HepG2 (cell line): ENCODE measurements around the gene KAZN. TPM values are rescaled to one million over a fixed set of nuclear protein-coding genes. Genes with fewer than 3 reads are reported as not detected.

ENCODE experiments used
- ATAC-seq: fragments of 200-7000 bp; cut with Tn5 transposase; 3 replicates; pipeline ENCODE4 v1.9.1; 2020; ENCODE audit warnings: mild to moderate bottlenecking, moderate library complexity
- BruUV-seq: library from RNA; stranded (reverse); fragments of 400-500 nt; replicated peaks from 2 replicates; lab custom pipeline; 2021; lab: Mats Ljungman, UMichigan
- CTCF ChIA-PET: fragments of 300-600 bp; formaldehyde crosslinking; extraction: SDS; loops from one replicate; lab custom pipeline; 2021; ENCODE audit warnings: low total read pairs, inconsistent platforms, low intra/inter-chr PET ratio; lab: Yijun Ruan, JAX
- POLR2A ChIA-PET: fragments of 350-600 bp; sonication (Branson Sonifier 250); formaldehyde crosslinking; loops from one replicate; lab custom pipeline; 2020; ENCODE audit warnings: antibody characterized with exemption, inconsistent platforms; lab: Yijun Ruan, JAX
- DNase-seq: peaks from one replicate; pipeline ENCODE4 v3.0.0-alpha.2; 2015; ENCODE audit warnings: low spot score
- FAIRE-seq: peaks from 3 replicates; lab custom pipeline; 2011; peaks lifted over from hg19 to GRCh38; lab: Jason Lieb, UNC
- H2AFZ ChIP-seq: one replicate; pipeline ENCODE4 v1.6.1; 2011; ENCODE audit warnings: low read length, inconsistent platforms
- H3K27ac ChIP-seq: fragments of 300-600 bp; 3 replicates; pipeline ENCODE4 v1.8.0; 2011; ENCODE audit warnings: mixed run types, mild to moderate bottlenecking, mixed read lengths, low read length, inconsistent platforms; ENCODE audit not compliant: insufficient read depth; ENCODE audit errors: extremely low read length
- H3K27me3 ChIP-seq, 2 experiments: fragments of 200-600 bp in 1 of 2; 2 replicates in 1 of 2; 3 replicates in 1 of 2; pipeline versions ENCODE4 v1.6.0 to v1.8.0; 2011; ENCODE audit warnings: low read length in 2 of 2, mild to moderate bottlenecking in 2 of 2, moderate library complexity in 2 of 2, inconsistent platforms in 1 of 2; ENCODE audit not compliant: insufficient read depth in 2 of 2, control insufficient read depth in 1 of 2
- H3K36me3 ChIP-seq, 2 experiments: fragments of 200-600 bp in 1 of 2; replicated peaks in 1 of 2; 2 replicates in 1 of 2; 3 replicates in 1 of 2; pipeline versions ENCODE4 v1.5.1 to v1.8.0; 2011; ENCODE audit warnings: low read length in 2 of 2, inconsistent platforms in 1 of 2; ENCODE audit not compliant: insufficient read depth in 2 of 2, control insufficient read depth in 1 of 2
- H3K4me1 ChIP-seq: 2 replicates; pipeline ENCODE4 v1.5.1; 2012; ENCODE audit warnings: low read length, inconsistent platforms; ENCODE audit not compliant: insufficient read depth
- H3K4me2 ChIP-seq: 2 replicates; pipeline ENCODE4 v1.6.0; 2011; ENCODE audit warnings: low read depth, low read length, inconsistent platforms
- H3K4me3 ChIP-seq, 3 experiments: fragments of 200-600 bp in 1 of 3; sonication (generic), shearing (Covaris generic) in 1 of 3; replicated peaks in 1 of 3; 2 replicates each; pipeline ENCODE4 v1.5.1; 2011 to 2016; ENCODE audit warnings: low read length in 3 of 3, inconsistent platforms in 2 of 3, low read depth in 2 of 3, mild to moderate bottlenecking in 2 of 3, control low read depth in 1 of 3, mixed read lengths in 1 of 3; ENCODE audit not compliant: insufficient read depth in 1 of 3
- H3K79me2 ChIP-seq: one replicate; pipeline ENCODE4 v1.6.1; 2011; ENCODE audit warnings: low read length, inconsistent platforms; ENCODE audit not compliant: insufficient read depth
- H3K9ac ChIP-seq: 2 replicates; pipeline ENCODE4 v1.6.0; 2011; ENCODE audit warnings: mild to moderate bottlenecking, low read depth, low read length, inconsistent platforms; ENCODE audit not compliant: insufficient read depth
- H3K9me3 ChIP-seq: 2 replicates; pipeline ENCODE4 v1.5.1; 2012; ENCODE audit warnings: mild to moderate bottlenecking, low read length
- H4K20me1 ChIP-seq: 2 replicates; pipeline ENCODE4 v1.6.0; 2011; ENCODE audit warnings: inconsistent platforms, mild to moderate bottlenecking, low read length, moderate library complexity; ENCODE audit not compliant: insufficient read depth
- ATAD3A ChIP-seq: sonication (generic); formaldehyde crosslinking; IDR thresholded peaks from 2 replicates; pipeline ENCODE4 v1.4.0; 2020; ENCODE audit warnings: missing genetic modification reagents
- DPF2 ChIP-seq: sonication (generic); formaldehyde crosslinking; IDR thresholded peaks from 2 replicates; pipeline ENCODE4 v1.4.0; 2020; ENCODE audit warnings: mild to moderate bottlenecking, low read depth, missing genetic modification reagents, borderline replicate concordance
- ELF3 ChIP-seq: IDR thresholded peaks from 2 replicates; pipeline ENCODE4 v1.6.1; 2016; ENCODE audit warnings: missing genetic modification reagents, missing compliant biosample characterization
- EP300 ChIP-seq, 3 experiments: sonication (generic) in 1 of 3; formaldehyde crosslinking in 1 of 3; IDR thresholded peaks; 2 replicates each; pipeline versions ENCODE4 v1.5.1 to v1.6.1; 2011 to 2020; ENCODE audit warnings: low read depth in 2 of 3, low read length in 2 of 3, borderline replicate concordance in 1 of 3, improper control_type of control experiment in 1 of 3, mild to moderate bottlenecking in 1 of 3, missing genetic modification reagents in 1 of 3, moderate library complexity in 1 of 3
- GATAD1 ChIP-seq: IDR thresholded peaks from 2 replicates; pipeline ENCODE4 v1.6.1; 2016; ENCODE audit warnings: missing genetic modification reagents, missing compliant biosample characterization
- HNRNPLL ChIP-seq: fragments of 200-400 bp; formaldehyde crosslinking; IDR thresholded peaks from 2 replicates; pipeline ENCODE4 v1.6.1; 2017; ENCODE audit warnings: mild to moderate bottlenecking, low read depth, low read length; ENCODE audit not compliant: poor library complexity, severe bottlenecking
- JUND ChIP-seq: sonication (generic); formaldehyde crosslinking; IDR thresholded peaks from 2 replicates; pipeline ENCODE4 v1.8.0; 2022; ENCODE audit warnings: mild to moderate bottlenecking, missing genetic modification reagents
- KMT2B ChIP-seq: IDR thresholded peaks from 2 replicates; pipeline ENCODE4 v1.6.1; 2016; ENCODE audit warnings: missing genetic modification reagents, missing compliant biosample characterization
- RXRB ChIP-seq: IDR thresholded peaks from 2 replicates; pipeline ENCODE4 v1.6.1; 2016; ENCODE audit warnings: borderline replicate concordance, missing genetic modification reagents, missing compliant biosample characterization
- TEAD3 ChIP-seq: optimal IDR thresholded peaks from 2 replicates; pipeline ENCODE3; 2016; ENCODE audit warnings: borderline replicate concordance
- ZNF251 ChIP-seq: sonication (generic); formaldehyde crosslinking; IDR thresholded peaks from 2 replicates; pipeline ENCODE4 v1.9.0; 2021; ENCODE audit warnings: mild to moderate bottlenecking, missing genetic modification reagents
- ZNF343 ChIP-seq: sonication (generic); formaldehyde crosslinking; IDR thresholded peaks from 2 replicates; pipeline ENCODE4 v1.4.0; 2020; ENCODE audit warnings: mild to moderate bottlenecking, missing genetic modification reagents
- ZNF674 ChIP-seq: sonication (generic); formaldehyde crosslinking; IDR thresholded peaks from 2 replicates; pipeline ENCODE4 v1.5.0; 2020; ENCODE audit warnings: low read depth, mild to moderate bottlenecking, missing genetic modification reagents
- ZNF703 ChIP-seq: sonication (generic); formaldehyde crosslinking; IDR thresholded peaks from 2 replicates; pipeline ENCODE4 v1.5.1; 2020; ENCODE audit warnings: missing genetic modification reagents, mild to moderate bottlenecking, moderate library complexity, borderline replicate concordance
- ZNF773 ChIP-seq: sonication (generic); formaldehyde crosslinking; IDR thresholded peaks from 2 replicates; pipeline ENCODE4 v1.4.0; 2020; ENCODE audit warnings: missing genetic modification reagents, borderline replicate concordance
- WGBS: methylation state at CpG from one replicate; pipeline ENCODE4 v1.1.6; 2017; ENCODE audit warnings: low lambda C conversion rate; 5-methylcytosine and 5-hydroxymethylcytosine counted together
- in situ Hi-C: cut with HindIII; loops from 2 replicates; pipeline ENCODE4 v1.10.0; 2017; ENCODE audit warnings: low pct_unique_long_range_greater_than_20kb; ENCODE audit not compliant: extremely low pct_ligation_motif_present
- intact Hi-C: fragments of 100-400 bp; cut with micrococcal nuclease; formaldehyde crosslinking; loops from one replicate; pipeline ENCODE4 v1.10.0; 2022; ENCODE audit not compliant: unreplicated experiment
- polyA plus RNA-seq, 8 experiments: library from polyadenylated mRNA; depleted of rRNA in 3 of 8; stranded (reverse) in 7 of 8; unstranded in 1 of 8; fragments of >200 nt; fragmentation: Illumina TruSeq in 4 of 8; extraction: Trizol in 4 of 8; gene quantifications; 2 replicates each; pipeline versions ENCODE4 v1.2.1 to v1.2.3, GENCODE V29; 2011 to 2016; ENCODE audit warnings: low read depth in 4 of 8, missing spikeins in 1 of 8, mixed read lengths in 1 of 8; ENCODE audit not compliant: insufficient read depth in 1 of 8
- total RNA-seq, 5 experiments: library from RNA; depleted of rRNA; stranded (reverse); fragments of >200 nt; fragmentation: Illumina TruSeq; extraction: Trizol; gene quantifications; 2 replicates each; pipeline ENCODE4 v1.2.3, GENCODE V29; 2016; ENCODE audit warnings: low read depth in 1 of 5
- TF ChIP-seq, protein P1 (sequence below): sonication (generic); formaldehyde crosslinking; IDR thresholded peaks from 2 replicates; pipeline ENCODE4 v1.4.0; 2020; ENCODE audit warnings: missing genetic modification reagents

The KAZN gene
- total and polyA plus RNA-seq, 2 of the 13 experiments (the other 11 are each of a cell fraction or from before 2014, with no cell fraction given), result 10.4 to 13.5 TPM

- BruUV-seq, result no TSS peak
- H3K4me1 ChIP-seq, result no peaks in the 10 kb centered on the region
- POLR2A ChIA-PET, result no interaction called here
- TF ChIP-seq ZNF674 (no peak), ATAD3A (CRISPR knock-in tag) (no peak), HNRNPLL (no peak), RXRB (CRISPR knock-in tag) (no peak), ZNF343 (no peak), EP300 (IDR thresholded peaks at IDR 0.05; ENCODE audit: low read depth in 2 of 2, low read length in 2 of 2) (no peak), EP300 (CRISPR knock-in tag; IDR thresholded peaks at IDR 0.05; ENCODE audit: borderline replicate concordance) (no peak), DPF2 (CRISPR knock-in tag) (no peak), ELF3 (no peak), GATAD1 (no peak), ZNF251 (CRISPR knock-in tag) (no peak), TEAD3 (CRISPR knock-in tag) (no peak), JUND (no peak), ZNF703 (CRISPR knock-in tag) (no peak), ZNF773 (CRISPR knock-in tag) (no peak), KMT2B (no peak)
- TF ChIP-seq, protein P1, sequence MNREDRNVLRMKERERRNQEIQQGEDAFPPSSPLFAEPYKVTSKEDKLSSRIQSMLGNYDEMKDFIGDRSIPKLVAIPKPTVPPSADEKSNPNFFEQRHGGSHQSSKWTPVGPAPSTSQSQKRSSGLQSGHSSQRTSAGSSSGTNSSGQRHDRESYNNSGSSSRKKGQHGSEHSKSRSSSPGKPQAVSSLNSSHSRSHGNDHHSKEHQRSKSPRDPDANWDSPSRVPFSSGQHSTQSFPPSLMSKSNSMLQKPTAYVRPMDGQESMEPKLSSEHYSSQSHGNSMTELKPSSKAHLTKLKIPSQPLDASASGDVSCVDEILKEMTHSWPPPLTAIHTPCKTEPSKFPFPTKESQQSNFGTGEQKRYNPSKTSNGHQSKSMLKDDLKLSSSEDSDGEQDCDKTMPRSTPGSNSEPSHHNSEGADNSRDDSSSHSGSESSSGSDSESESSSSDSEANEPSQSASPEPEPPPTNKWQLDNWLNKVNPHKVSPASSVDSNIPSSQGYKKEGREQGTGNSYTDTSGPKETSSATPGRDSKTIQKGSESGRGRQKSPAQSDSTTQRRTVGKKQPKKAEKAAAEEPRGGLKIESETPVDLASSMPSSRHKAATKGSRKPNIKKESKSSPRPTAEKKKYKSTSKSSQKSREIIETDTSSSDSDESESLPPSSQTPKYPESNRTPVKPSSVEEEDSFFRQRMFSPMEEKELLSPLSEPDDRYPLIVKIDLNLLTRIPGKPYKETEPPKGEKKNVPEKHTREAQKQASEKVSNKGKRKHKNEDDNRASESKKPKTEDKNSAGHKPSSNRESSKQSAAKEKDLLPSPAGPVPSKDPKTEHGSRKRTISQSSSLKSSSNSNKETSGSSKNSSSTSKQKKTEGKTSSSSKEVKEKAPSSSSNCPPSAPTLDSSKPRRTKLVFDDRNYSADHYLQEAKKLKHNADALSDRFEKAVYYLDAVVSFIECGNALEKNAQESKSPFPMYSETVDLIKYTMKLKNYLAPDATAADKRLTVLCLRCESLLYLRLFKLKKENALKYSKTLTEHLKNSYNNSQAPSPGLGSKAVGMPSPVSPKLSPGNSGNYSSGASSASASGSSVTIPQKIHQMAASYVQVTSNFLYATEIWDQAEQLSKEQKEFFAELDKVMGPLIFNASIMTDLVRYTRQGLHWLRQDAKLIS (CRISPR knock-in tag), result no peak
- TF ChIP-seq, all 625 proteins: peak for 0
- H3K9me3 ChIP-seq, result no peaks in the 10 kb centered on the region
- no peak for ATAC-seq
- intact Hi-C loops (no loop called here), in situ Hi-C loops (no loop called here)
- H3K27me3 ChIP-seq, result peaks cover 5 to 65% of the 10 kb centered on the region in 2 experiments; a peak in 4 of 5 replicates
- CTCF ChIA-PET, result no interaction called here
- no peak for DNase-seq
- H3K79me2 ChIP-seq, result no peaks in the 10 kb centered on the region
- no peak for FAIRE-seq
- 2% methylated on average over 2 of the region's 2 CpGs for WGBS
- H3K36me3 ChIP-seq, result no peaks in the 10 kb centered on the region
- H3K9ac ChIP-seq, result no peak overlapping the region
- H3K4me2 ChIP-seq, result no peak overlapping the region
- no peak overlapping the region for H3K4me3 ChIP-seq
- H4K20me1 ChIP-seq, result no peaks in the 10 kb centered on the region
- H2AFZ ChIP-seq, result no peak overlapping the region
- H3K27ac ChIP-seq, result no peak overlapping the region
These were observed 158.8 kb downstream of the KAZN start for GRCh38 chr1:14757286-14757625.
